C4-2B (cell line): ENCODE results near the gene TSPAN12.

Source experiments
- CTCF ChIP-seq: fragments of 450-650 bp; conservative IDR thresholded peaks from 2 replicates; pipeline ENCODE4 v1.5.1; 2017; ENCODE audit warnings: mild to moderate bottlenecking
- ZFX ChIP-seq: fragments of 450-650 bp; IDR thresholded peaks from 2 replicates; pipeline ENCODE4 v1.6.1; 2017

- no peak for TF ChIP-seq CTCF
- no peak for TF ChIP-seq ZFX
Measured at GRCh38 chr7:120876922-120877321, 19.0 kb upstream of the TSPAN12 start.
